Stimulated activated naive CD8-positive, alpha-beta T cell treated with anti-CD3 and anti-CD28 coated beads, Interleukin-15, Interleukin-2, amounts not matched to agents 100 ng/mL and 50 ng/mL, for 24 hours (primary cell): Measurements from ENCODE around the gene ADGRV1.

Source experiments
- H3K27ac Mint-ChIP-seq: one replicate; pipeline ENCODE4 v1.8.0; 2021; ENCODE audit warnings: mild to moderate bottlenecking, mixed read lengths
- H3K27me3 Mint-ChIP-seq: one replicate; pipeline ENCODE4 v1.8.0; 2021; ENCODE audit warnings: mixed read lengths
- H3K36me3 Mint-ChIP-seq: one replicate; pipeline ENCODE4 v1.8.0; 2021; ENCODE audit warnings: low read depth, mixed read lengths
- H3K4me1 Mint-ChIP-seq: one replicate; pipeline ENCODE4 v1.8.0; 2021; ENCODE audit warnings: low read depth, mixed read lengths
- H3K4me3 Mint-ChIP-seq: one replicate; pipeline ENCODE4 v1.8.0; 2021; ENCODE audit warnings: mild to moderate bottlenecking, mixed read lengths
- H3K9me3 Mint-ChIP-seq: one replicate; pipeline ENCODE4 v1.8.0; 2021; ENCODE audit warnings: mixed read lengths

ADGRV1 gene

GRCh38 chr5:90930062-90930461 is 371.5 kb downstream of the ADGRV1 start:
- Mint-ChIP-seq H3K27me3 (peaks cover 7% of the 10 kb centered on the region), H3K36me3 (no peaks in the 10 kb centered on the region), H3K9me3 (no peaks in the 10 kb centered on the region), H3K4me1 (peaks cover 5% of the 10 kb centered on the region), H3K27ac (no peak overlapping the region), H3K4me3 (no peak overlapping the region)

GRCh38 chr5:90930756-90931431 is 372.3 kb downstream of the ADGRV1 start:
- Mint-ChIP-seq H3K4me3 (no peak overlapping the region), H3K9me3 (no peaks in the 10 kb centered on the region), H3K27ac (no peak overlapping the region), H3K27me3 (peaks cover 7% of the 10 kb centered on the region), H3K4me1 (peaks cover 5% of the 10 kb centered on the region), H3K36me3 (no peaks in the 10 kb centered on the region)

GRCh38 chr5:90932052-90932699 is 373.6 kb downstream of the ADGRV1 start:
- no peaks in the 10 kb centered on the region for H3K36me3 Mint-ChIP-seq
- H3K4me3 Mint-ChIP-seq = no peak overlapping the region
- peaks cover 5% of the 10 kb centered on the region for H3K4me1 Mint-ChIP-seq
- peaks cover 7% of the 10 kb centered on the region for H3K27me3 Mint-ChIP-seq
- H3K9me3 Mint-ChIP-seq = no peaks in the 10 kb centered on the region
- H3K27ac Mint-ChIP-seq = no peak overlapping the region

- Mint-ChIP-seq H3K27ac (no peak overlapping the region), H3K4me3 (no peak overlapping the region), H3K27me3 (peaks cover 7% of the 10 kb centered on the region), H3K36me3 (no peaks in the 10 kb centered on the region), H3K9me3 (no peaks in the 10 kb centered on the region), H3K4me1 (peaks cover 5% of the 10 kb centered on the region)
Measured at GRCh38 chr5:90933298-90933697, 374.7 kb downstream of the ADGRV1 start.

- Mint-ChIP-seq H3K36me3 (no peaks in the 10 kb centered on the region), H3K4me1 (peaks cover 5% of the 10 kb centered on the region), H3K4me3 (no peak overlapping the region)
Measured at GRCh38 chr5:90934091-90934719, 375.6 kb downstream of the ADGRV1 start.

GRCh38 chr5:90934738-90935137 is 376.1 kb downstream of the ADGRV1 start:
- H3K4me3 Mint-ChIP-seq = no peak overlapping the region
- no peaks in the 10 kb centered on the region for H3K9me3 Mint-ChIP-seq
- peaks cover 7% of the 10 kb centered on the region for H3K27me3 Mint-ChIP-seq
- peaks cover 8% of the 10 kb centered on the region for H3K4me1 Mint-ChIP-seq
- H3K27ac Mint-ChIP-seq = no peak overlapping the region
- no peaks in the 10 kb centered on the region for H3K36me3 Mint-ChIP-seq

More at GRCh38 chr5:90934091-90934719, 375.6 kb downstream of the ADGRV1 start:
- peaks cover 7% of the 10 kb centered on the region for H3K27me3 Mint-ChIP-seq
- no peak overlapping the region for H3K27ac Mint-ChIP-seq
- H3K9me3 Mint-ChIP-seq = no peaks in the 10 kb centered on the region

- Mint-ChIP-seq H3K27ac (no peak overlapping the region), H3K36me3 (no peaks in the 10 kb centered on the region), H3K27me3 (no peaks in the 10 kb centered on the region), H3K9me3 (no peaks in the 10 kb centered on the region), H3K4me1 (peaks cover 21% of the 10 kb centered on the region), H3K4me3 (no peak overlapping the region)
Measured at GRCh38 chr5:90939211-90939610, 380.6 kb downstream of the ADGRV1 start.

GRCh38 chr5:90940227-90940995 is 381.8 kb downstream of the ADGRV1 start:
- no peaks in the 10 kb centered on the region for H3K9me3 Mint-ChIP-seq
- H3K4me3 Mint-ChIP-seq = no peak overlapping the region
- H3K27me3 Mint-ChIP-seq = no peaks in the 10 kb centered on the region
- no peaks in the 10 kb centered on the region for H3K36me3 Mint-ChIP-seq
- peaks cover 21% of the 10 kb centered on the region for H3K4me1 Mint-ChIP-seq
- peak overlapping the region; percentile 59 for H3K27ac Mint-ChIP-seq

GRCh38 chr5:90941002-90941720 is 382.6 kb downstream of the ADGRV1 start:
- H3K9me3 Mint-ChIP-seq = no peaks in the 10 kb centered on the region
- no peaks in the 10 kb centered on the region for H3K27me3 Mint-ChIP-seq
- peaks cover 21% of the 10 kb centered on the region for H3K4me1 Mint-ChIP-seq
- peak overlapping the region; percentile 59 for H3K27ac Mint-ChIP-seq
- H3K36me3 Mint-ChIP-seq = no peaks in the 10 kb centered on the region
- H3K4me3 Mint-ChIP-seq = no peak overlapping the region

- H3K4me3 Mint-ChIP-seq = no peak overlapping the region
- H3K27ac Mint-ChIP-seq = no peak overlapping the region
- no peaks in the 10 kb centered on the region for H3K9me3 Mint-ChIP-seq
- peaks cover 21% of the 10 kb centered on the region for H3K4me1 Mint-ChIP-seq
- H3K36me3 Mint-ChIP-seq = no peaks in the 10 kb centered on the region
- H3K27me3 Mint-ChIP-seq = peaks cover 5% of the 10 kb centered on the region
Measured at GRCh38 chr5:90944116-90944515, 385.5 kb downstream of the ADGRV1 start.

- Mint-ChIP-seq H3K36me3 (no peaks in the 10 kb centered on the region), H3K9me3 (no peaks in the 10 kb centered on the region), H3K27ac (no peak overlapping the region), H3K27me3 (peaks cover 13% of the 10 kb centered on the region), H3K4me1 (no peaks in the 10 kb centered on the region), H3K4me3 (no peak overlapping the region)
Measured at GRCh38 chr5:90947667-90948066, 389.1 kb downstream of the ADGRV1 start.

GRCh38 chr5:90948969-90949368 is 390.4 kb downstream of the ADGRV1 start:
- Mint-ChIP-seq H3K36me3 (no peaks in the 10 kb centered on the region), H3K4me3 (no peak overlapping the region), H3K4me1 (no peaks in the 10 kb centered on the region), H3K9me3 (no peaks in the 10 kb centered on the region), H3K27ac (no peak overlapping the region), H3K27me3 (peaks cover 15% of the 10 kb centered on the region)

GRCh38 chr5:90949469-90950358 is 391.1 kb downstream of the ADGRV1 start:
- Mint-ChIP-seq H3K4me3 (no peak overlapping the region), H3K27me3 (peaks cover 15% of the 10 kb centered on the region), H3K9me3 (no peaks in the 10 kb centered on the region), H3K36me3 (no peaks in the 10 kb centered on the region), H3K4me1 (no peaks in the 10 kb centered on the region), H3K27ac (no peak overlapping the region)
